GM13977 (cell line): Measurements from ENCODE around the gene CRMP1.

Experiments
- DNase-seq: peaks from one replicate; pipeline ENCODE4 v3.0.0; 2012; ENCODE audit warnings: low spot score
- in situ Hi-C: fragments of 300-500 bp; cut with MboI; formaldehyde crosslinking; loops from one replicate; pipeline ENCODE4 v1.12.0; 2022; ENCODE audit warnings: low sequenced_read_pairs, low pct_unique_long_range_greater_than_20kb, mixed read lengths, inconsistent platforms; ENCODE audit not compliant: unreplicated experiment
- TF ChIP-seq, protein P1 (sequence below): IDR thresholded peaks from 2 replicates; pipeline ENCODE4 v1.5.1; 2012; ENCODE audit warnings: mild to moderate bottlenecking, control low read depth; ENCODE audit not compliant: insufficient read depth; ENCODE audit errors: extremely low read depth, missing control alignments

The CRMP1 gene

GRCh38 chr4:5913454-5913853 is 20.6 kb upstream of the CRMP1 start:
- TF ChIP-seq, protein P1, sequence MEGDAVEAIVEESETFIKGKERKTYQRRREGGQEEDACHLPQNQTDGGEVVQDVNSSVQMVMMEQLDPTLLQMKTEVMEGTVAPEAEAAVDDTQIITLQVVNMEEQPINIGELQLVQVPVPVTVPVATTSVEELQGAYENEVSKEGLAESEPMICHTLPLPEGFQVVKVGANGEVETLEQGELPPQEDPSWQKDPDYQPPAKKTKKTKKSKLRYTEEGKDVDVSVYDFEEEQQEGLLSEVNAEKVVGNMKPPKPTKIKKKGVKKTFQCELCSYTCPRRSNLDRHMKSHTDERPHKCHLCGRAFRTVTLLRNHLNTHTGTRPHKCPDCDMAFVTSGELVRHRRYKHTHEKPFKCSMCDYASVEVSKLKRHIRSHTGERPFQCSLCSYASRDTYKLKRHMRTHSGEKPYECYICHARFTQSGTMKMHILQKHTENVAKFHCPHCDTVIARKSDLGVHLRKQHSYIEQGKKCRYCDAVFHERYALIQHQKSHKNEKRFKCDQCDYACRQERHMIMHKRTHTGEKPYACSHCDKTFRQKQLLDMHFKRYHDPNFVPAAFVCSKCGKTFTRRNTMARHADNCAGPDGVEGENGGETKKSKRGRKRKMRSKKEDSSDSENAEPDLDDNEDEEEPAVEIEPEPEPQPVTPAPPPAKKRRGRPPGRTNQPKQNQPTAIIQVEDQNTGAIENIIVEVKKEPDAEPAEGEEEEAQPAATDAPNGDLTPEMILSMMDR, result no peak
- no peak for DNase-seq
- in situ Hi-C loops, result no loop called here

DNA sequence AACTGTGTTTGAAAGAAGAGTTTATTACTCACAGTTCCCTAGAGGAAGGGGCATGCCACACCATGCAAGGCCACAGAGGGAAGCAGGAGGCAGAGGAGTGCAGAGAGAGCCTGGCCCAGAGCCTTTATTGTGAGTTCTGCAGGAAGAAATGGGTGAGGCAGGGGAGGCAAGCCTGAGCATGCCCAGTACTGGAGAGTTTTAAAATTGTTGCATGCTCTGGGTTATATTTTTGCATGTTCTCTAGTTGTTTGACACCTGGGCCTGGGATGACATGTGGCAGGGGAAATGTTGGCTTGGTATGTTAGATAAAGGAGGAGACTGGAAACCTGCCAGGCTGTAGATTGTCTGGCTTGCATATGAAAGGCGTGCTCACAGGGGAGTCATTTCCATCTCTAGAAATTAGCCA is 19.7 kb upstream of the CRMP1 start:
- no peak for DNase-seq
- in situ Hi-C loops, result no loop called here

GRCh38 chr4:5908876-5909427 is 16.1 kb upstream of the CRMP1 start:
- DNase-seq, result no peak
- TF ChIP-seq, protein P1, result no peak
- in situ Hi-C loops, result no loop called here

More for the DNA sequence above, 19.7 kb upstream of the CRMP1 start:
- TF ChIP-seq, protein P1, result no peak

DNA sequence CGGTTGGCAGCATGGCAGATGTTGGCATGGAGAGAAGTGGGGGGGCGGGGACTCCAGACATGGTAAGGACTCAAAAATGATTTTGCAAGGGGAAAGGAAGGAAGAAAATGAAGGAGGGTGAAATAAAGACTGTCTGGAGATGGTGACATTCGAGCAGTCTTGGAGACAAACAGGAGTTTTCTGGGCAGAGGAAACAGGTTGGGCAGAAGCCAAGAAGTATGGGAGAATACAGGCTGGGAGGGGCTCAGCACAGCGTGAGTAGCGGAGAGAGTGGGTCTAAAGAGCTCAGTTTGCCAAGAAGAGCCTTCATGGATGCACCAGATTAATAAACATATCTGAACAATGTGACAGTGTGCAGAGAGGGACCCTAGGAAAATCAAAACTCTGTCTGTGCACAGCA is 13.3 kb upstream of the CRMP1 start:
- TF ChIP-seq, protein P1, result no peak
- in situ Hi-C loops, result no loop called here
- no peak for DNase-seq

GRCh38 chr4:5905714-5906113 is 12.8 kb upstream of the CRMP1 start:
- TF ChIP-seq, protein P1, result no peak
- DNase-seq, result no peak
- in situ Hi-C loops, result no loop called here

- DNase-seq, result no peak
- in situ Hi-C loops, result no loop called here
Measured at GRCh38 chr4:5900844-5901243, 8.0 kb upstream of the CRMP1 start.

More at GRCh38 chr4:5900844-5901243, 8.0 kb upstream of the CRMP1 start:
- TF ChIP-seq, protein P1, result no peak
